SU-DHL-6 (cell line): ENCODE measurements around the gene ZNHIT3.

Source experiments
- H2AFZ ChIP-seq: fragments of 200-600 bp; sonication (generic); 2 replicates; pipeline ENCODE4 v1.6.1; 2014; ENCODE audit warnings: low read depth, mild to moderate bottlenecking, moderate library complexity, mixed read lengths, antibody characterized with exemption, low read length; ENCODE audit not compliant: severe bottlenecking
- H3F3A ChIP-seq: fragments of 200-600 bp; shearing (Covaris generic); 2 replicates; pipeline ENCODE4 v1.6.0; 2016; ENCODE audit warnings: antibody characterized with exemption, mild to moderate bottlenecking; ENCODE audit not compliant: insufficient read depth
- H3K27ac ChIP-seq: fragments of 200-600 bp; sonication (generic); 2 replicates; pipeline ENCODE4 v1.5.1; 2016; ENCODE audit warnings: low read depth, mild to moderate bottlenecking, low read length, moderate library complexity, mixed read lengths
- H3K27me3 ChIP-seq: fragments of 200-600 bp; sonication (generic), shearing (Covaris generic); 2 replicates; pipeline ENCODE4 v1.6.0; 2014; ENCODE audit warnings: mild to moderate bottlenecking, low read length
- H3K36me3 ChIP-seq: fragments of 200-600 bp; sonication (generic); 2 replicates; pipeline ENCODE4 v1.6.1; 2014; ENCODE audit warnings: mild to moderate bottlenecking, low read length, mixed read lengths
- H3K4me2 ChIP-seq: fragments of 300-600, 200-600 bp; shearing (Covaris generic), sonication (generic); 2 replicates; pipeline ENCODE4 v1.6.0; 2014; ENCODE audit warnings: low read length, low read depth, mild to moderate bottlenecking; ENCODE audit not compliant: poor library complexity, severe bottlenecking
- H3K4me3 ChIP-seq: fragments of 200-600 bp; sonication (generic); 2 replicates; pipeline ENCODE4 v1.5.1; 2014; ENCODE audit warnings: antibody characterized with exemption, low read length, mild to moderate bottlenecking, mixed read lengths; ENCODE audit not compliant: insufficient read depth, poor library complexity, severe bottlenecking
- H3K79me2 ChIP-seq: fragments of 200-600 bp; sonication (generic); 2 replicates; pipeline ENCODE4 v1.6.1; 2014; ENCODE audit warnings: mild to moderate bottlenecking, low read length, moderate library complexity; ENCODE audit not compliant: insufficient read depth
- H3K9ac ChIP-seq: fragments of 200-600 bp; sonication (generic); 2 replicates; pipeline ENCODE4 v1.7.0; 2014; ENCODE audit warnings: mild to moderate bottlenecking, low read length
- H3K9me2 ChIP-seq: fragments of 200-600 bp; sonication (generic); replicated peaks from 2 replicates; pipeline ENCODE4 v1.6.1; 2014; ENCODE audit warnings: low read length; ENCODE audit not compliant: insufficient read depth
- H3K9me3 ChIP-seq: fragments of 200-600 bp; sonication (generic); 2 replicates; pipeline ENCODE4 v1.6.1; 2014; ENCODE audit warnings: low read length, mixed read lengths; ENCODE audit not compliant: insufficient read depth
- H4K20me1 ChIP-seq: fragments of 200-600 bp; sonication (generic); 2 replicates; pipeline ENCODE4 v1.6.1; 2014; ENCODE audit warnings: low read depth, mild to moderate bottlenecking, antibody characterized with exemption, low read length, moderate library complexity, mixed read lengths
- EZH2phosphoT487 ChIP-seq: fragments of 200-600 bp; sonication (generic), shearing (Covaris generic); conservative IDR thresholded peaks from 2 replicates; pipeline ENCODE4 v1.6.1; 2018; ENCODE audit warnings: mild to moderate bottlenecking, antibody characterized with exemption, low read length, moderate library complexity, mixed read lengths
- TF ChIP-seq, protein P1 (sequence below): fragments of 200-600 bp; sonication (generic); IDR thresholded peaks from one replicate; pipeline ENCODE4 v1.5.1; 2017; ENCODE audit warnings: antibody characterized with exemption, mild to moderate bottlenecking, low read length, moderate library complexity; ENCODE audit not compliant: insufficient read depth, poor library complexity, severe bottlenecking

Gene ZNHIT3

GRCh38 chr17:36544307-36545076 is 58.0 kb downstream of the ZNHIT3 start, which contains the start of gene GGNBP2:
GGNBP2 (plus strand) TSS chr17:36544919; CDS start chr17:36545725, 806 bp downstream.
- peak within 1 kb of the TSS; percentile 94 for H3K4me2 ChIP-seq
- peaks cover 11% of the 10 kb centered on the region; the same call in 1 of the 2 replicates for H3K36me3 ChIP-seq
- H3K27me3 ChIP-seq = no peaks in the 10 kb centered on the region
- peak within 1 kb of the TSS; percentile 91 for H2AFZ ChIP-seq
- peaks cover 57% of the 10 kb centered on the region for H3K79me2 ChIP-seq
- H4K20me1 ChIP-seq = peaks cover 9% of the 10 kb centered on the region; the same call in 1 of the 2 replicates
- peaks cover 53% of the 10 kb centered on the region for H3F3A ChIP-seq
- no peaks in the 10 kb centered on the region for H3K9me3 ChIP-seq
- peak within 1 kb of the TSS; percentile 99 for H3K9ac ChIP-seq
- peak within 1 kb of the TSS; percentile 92 for H3K27ac ChIP-seq
- no peaks in the 10 kb centered on the region for H3K9me2 ChIP-seq
- TF ChIP-seq, protein P1, sequence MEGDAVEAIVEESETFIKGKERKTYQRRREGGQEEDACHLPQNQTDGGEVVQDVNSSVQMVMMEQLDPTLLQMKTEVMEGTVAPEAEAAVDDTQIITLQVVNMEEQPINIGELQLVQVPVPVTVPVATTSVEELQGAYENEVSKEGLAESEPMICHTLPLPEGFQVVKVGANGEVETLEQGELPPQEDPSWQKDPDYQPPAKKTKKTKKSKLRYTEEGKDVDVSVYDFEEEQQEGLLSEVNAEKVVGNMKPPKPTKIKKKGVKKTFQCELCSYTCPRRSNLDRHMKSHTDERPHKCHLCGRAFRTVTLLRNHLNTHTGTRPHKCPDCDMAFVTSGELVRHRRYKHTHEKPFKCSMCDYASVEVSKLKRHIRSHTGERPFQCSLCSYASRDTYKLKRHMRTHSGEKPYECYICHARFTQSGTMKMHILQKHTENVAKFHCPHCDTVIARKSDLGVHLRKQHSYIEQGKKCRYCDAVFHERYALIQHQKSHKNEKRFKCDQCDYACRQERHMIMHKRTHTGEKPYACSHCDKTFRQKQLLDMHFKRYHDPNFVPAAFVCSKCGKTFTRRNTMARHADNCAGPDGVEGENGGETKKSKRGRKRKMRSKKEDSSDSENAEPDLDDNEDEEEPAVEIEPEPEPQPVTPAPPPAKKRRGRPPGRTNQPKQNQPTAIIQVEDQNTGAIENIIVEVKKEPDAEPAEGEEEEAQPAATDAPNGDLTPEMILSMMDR = no peak
- TF ChIP-seq EZH2phosphoT487 = no peak
- H3K4me3 ChIP-seq = peak within 1 kb of the TSS; percentile 87

DNA sequence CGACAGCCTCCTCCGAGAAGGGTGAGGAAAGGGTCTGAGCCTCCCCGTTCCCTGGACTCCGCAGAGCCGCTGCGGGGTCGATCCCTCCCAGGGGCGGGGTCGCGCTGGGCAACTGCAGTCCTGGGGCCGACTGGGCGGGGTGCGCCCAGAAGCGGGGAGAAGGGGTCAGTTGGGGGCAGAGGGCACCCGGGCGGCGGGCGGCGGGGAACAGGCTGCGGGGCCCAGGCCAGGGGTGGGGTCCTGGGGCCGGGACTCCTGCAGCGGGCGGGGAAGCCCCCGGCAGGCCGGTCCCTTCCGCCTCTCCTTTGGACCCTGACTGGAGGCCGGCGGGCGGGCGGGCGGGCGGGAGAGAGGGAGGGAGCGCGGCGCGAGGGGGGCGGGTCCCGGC is 58.6 kb downstream of the ZNHIT3 start:
- TF ChIP-seq, protein P1 = no peak
- no peak for TF ChIP-seq EZH2phosphoT487
- H3K36me3 ChIP-seq = peaks cover 14% of the 10 kb centered on the region; the same call in 1 of the 2 replicates
- H3K27ac ChIP-seq = peak overlapping the region; percentile 92
- peaks cover 11% of the 10 kb centered on the region; the same call in 1 of the 2 replicates for H4K20me1 ChIP-seq
- H3K9ac ChIP-seq = peak overlapping the region; percentile 99
- peak overlapping the region; percentile 51 for H2AFZ ChIP-seq
- H3F3A ChIP-seq = peaks cover 53% of the 10 kb centered on the region
- peak overlapping the region; percentile 49 for H3K4me2 ChIP-seq
- H3K4me3 ChIP-seq = peak overlapping the region; percentile 87
- H3K9me3 ChIP-seq = no peaks in the 10 kb centered on the region
- peaks cover 63% of the 10 kb centered on the region for H3K79me2 ChIP-seq
- H3K9me2 ChIP-seq = no peaks in the 10 kb centered on the region
- no peaks in the 10 kb centered on the region for H3K27me3 ChIP-seq
